ENCODE data around the gene PLD1.

PLD1 gene

GRCh38 chr3:171744158-171744741 is 66.0 kb downstream of the PLD1 start:
- DNase-seq: no peak

- DNase-seq: no peak
Observed at GRCh38 chr3:171743327-171744157, 66.7 kb downstream of the PLD1 start.

DNA sequence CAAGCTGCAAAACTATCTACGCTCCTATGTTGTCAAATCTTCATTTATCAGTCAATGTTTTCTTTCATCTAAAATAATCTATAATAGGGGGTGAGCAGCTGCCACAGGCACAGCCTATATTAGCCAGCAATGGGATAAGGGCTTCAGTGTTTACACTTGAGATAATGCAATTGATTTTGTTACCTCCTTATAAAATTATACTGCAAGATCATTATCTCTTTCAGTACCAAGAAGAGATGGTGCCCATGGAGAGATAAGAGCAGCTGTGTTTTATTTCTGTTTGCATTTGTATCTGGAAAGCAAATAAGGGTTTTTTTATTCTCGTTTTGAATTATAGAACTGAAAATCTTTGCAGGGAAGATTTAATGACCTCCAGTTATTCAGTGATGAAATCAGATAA is 68.9 kb downstream of the PLD1 start:
- no peak for DNase-seq

DNA sequence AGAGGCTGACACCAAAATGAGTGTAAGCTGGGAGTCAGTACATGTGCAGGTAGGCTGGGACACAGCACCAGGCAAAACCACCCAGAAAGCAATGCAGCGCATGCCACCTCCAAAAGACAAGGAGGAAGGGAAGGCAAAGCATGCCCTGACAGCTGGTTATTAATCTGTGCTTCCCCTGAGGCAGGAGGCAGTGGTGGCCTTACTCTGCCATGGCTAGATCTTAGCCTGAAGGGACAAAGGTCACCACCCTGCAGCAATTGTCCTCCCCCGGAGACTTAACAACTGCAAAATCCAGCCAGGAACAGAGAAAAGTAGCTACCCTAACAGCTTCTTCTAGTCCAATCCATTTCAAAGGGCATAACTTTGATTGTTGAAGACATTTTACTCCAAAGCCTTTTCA is 73.7 kb downstream of the PLD1 start:
- no peak for DNase-seq

DNA sequence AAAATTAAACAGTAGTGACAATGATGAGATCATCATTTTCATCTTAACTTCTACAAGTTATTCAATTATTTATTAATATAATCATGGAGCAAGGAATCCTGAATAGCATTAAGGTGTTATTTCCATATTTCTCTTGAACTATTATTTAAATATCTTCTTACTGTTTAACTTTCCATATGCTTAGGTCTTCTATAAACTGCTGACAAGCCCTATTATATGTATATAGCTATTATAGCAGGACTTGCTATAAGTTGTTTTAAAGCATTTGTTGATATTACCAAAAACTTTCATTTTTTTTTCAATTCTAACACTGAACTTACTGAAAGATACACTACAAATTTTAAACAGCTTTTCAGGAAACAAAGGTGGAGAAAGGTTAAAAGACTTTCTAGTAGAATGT is 76.7 kb downstream of the PLD1 start:
- no peak for DNase-seq

DNA sequence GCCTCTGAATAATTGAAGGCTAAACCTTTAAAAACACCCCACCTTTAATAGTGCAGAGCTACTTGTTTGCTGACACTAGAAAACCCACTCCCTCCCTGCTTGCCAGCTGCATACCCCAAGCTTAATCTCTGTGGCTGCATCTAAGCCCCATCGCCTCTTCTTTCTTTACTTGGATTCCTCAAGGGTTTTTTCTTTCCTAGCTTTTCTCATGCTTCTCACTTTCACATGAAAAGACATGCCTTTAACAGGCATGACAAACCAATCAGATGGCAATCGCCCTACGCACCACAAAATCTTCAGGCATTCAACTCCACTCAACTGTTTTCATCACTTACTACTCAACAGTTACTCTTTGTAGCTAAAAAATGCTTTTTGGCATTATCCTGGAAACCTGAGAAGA is 77.5 kb downstream of the PLD1 start:
- no peak for DNase-seq

DNA sequence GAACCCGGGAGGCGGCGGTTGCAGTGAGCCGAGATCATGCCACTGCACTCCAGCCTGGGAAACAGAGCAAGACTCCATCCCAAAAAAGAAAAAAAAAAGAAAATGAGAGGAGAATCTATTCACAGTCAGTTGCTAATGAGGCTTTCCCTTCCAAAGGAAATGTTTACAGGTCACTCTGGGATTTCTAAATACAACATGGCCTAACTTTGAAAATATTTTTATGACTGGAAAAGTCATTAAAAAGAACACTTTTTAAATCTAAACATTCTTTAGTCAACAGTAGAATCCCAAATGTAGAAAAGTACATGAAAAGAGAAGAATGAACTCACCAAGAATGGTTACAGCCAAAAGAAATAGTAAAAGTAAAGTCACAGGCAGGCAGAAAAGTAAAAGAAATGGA is 78.6 kb downstream of the PLD1 start:
- DNase-seq: no peak

GRCh38 chr3:171729452-171730334 is 80.6 kb downstream of the PLD1 start:
- DNase-seq: no peak

DNA sequence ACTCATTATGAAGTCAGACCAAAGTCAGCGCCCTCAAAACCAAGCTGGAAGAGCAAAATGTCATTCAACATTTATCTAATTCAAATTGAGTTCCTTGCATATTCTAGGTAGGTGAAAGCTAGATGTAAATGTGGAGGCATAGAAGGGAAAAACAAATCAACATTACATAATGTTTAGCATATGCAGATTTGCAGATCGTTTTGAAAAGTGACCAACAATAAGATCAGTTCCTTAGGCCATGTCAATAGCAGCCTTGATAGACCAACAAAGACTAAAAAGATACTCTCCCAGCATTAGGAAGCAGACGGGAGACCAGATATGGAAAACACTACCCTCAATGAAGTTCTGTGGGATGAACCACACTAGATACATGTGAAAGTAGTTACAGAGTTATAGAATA is 83.0 kb downstream of the PLD1 start:
- DNase-seq: no peak

- no peak for DNase-seq
Observed at GRCh38 chr3:171718493-171719185, 91.6 kb downstream of the PLD1 start.

- no peak for DNase-seq
Observed at GRCh38 chr3:171715155-171715554, 95.1 kb downstream of the PLD1 start.

- no peak for DNase-seq
Observed at GRCh38 chr3:171712171-171712938, 97.9 kb downstream of the PLD1 start.

DNA sequence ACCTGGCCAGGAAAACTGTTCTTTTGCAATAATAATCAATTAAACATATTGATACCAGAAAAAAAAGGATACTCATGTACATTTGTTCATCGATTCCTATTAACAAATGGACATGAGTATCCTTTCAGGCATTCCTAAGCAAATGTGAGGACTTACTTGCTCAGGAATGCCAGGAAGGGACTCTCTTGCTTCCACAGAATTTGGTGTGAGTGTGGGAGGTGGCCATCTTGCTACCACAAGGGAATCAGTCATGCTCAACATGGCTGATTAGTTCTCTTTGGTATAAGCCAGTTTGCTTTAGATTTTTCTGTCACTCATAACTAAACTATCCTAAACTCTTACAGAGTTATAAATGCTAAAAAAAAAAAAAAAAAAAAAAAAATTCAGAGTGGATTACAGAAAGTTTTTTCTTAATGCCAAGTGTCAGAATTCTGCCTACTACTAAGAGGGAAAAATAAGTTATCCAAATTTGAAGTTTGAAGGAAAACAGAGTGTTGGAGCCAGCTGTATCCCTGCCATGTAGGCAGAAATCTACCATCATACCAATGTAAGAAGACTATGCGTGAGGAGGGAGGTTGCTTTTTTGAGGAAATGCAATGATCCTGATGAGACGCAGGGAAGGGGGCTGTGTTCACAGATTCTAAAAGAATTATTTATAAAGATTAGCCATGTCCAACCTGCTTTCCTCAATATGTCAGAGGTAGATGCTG is 98.7 kb downstream of the PLD1 start:
- DNase-seq: no peak

- no peak for DNase-seq
Observed at GRCh38 chr3:171710359-171710758, 99.9 kb downstream of the PLD1 start.

- no peak for DNase-seq
Observed at GRCh38 chr3:171704814-171705213, 105.5 kb downstream of the PLD1 start.

GRCh38 chr3:171704002-171704401 is 106.3 kb downstream of the PLD1 start:
- no peak for DNase-seq

DNA sequence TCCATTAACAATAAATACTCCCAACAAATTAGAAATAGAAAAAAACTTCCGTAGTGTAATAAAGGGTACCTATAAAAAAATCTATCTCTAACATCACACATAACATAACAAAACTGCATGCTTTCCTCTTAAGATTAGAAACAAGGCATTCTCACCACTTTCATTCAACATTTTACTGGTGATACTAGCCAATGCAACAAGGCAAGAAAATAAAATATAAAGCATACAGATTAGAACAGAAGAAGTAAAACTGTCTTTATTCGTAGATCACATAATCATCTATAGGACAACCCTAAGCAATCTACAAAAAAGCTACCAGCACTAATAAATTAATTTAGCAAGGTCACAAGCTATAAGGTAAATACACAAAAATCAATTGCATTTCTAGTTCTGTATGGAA is 107.1 kb downstream of the PLD1 start:
- DNase-seq: no peak

- no peak for DNase-seq
Observed at GRCh38 chr3:171700653-171701052, 109.6 kb downstream of the PLD1 start.

DNA sequence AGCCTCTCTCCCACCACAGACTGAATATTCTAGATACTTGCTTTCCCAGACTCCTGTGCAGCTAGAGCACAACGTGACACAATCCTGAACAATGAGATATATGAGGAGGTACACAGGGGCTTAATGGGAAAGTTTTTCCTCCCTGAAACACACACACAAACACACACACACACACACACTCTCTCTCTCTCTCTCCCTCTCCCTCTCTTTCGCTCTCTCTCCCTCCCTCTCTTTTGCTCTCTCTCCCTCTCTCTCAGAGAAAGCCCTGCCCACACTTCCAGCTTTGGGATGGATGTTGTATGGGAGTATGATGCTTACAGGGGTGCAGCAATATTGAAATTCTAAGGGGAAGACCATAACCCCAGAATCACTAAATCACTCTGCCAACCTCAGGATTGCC is 110.1 kb downstream of the PLD1 start:
- DNase-seq: no peak

GRCh38 chr3:171699601-171700000 is 110.7 kb downstream of the PLD1 start:
- no peak for DNase-seq

- DNase-seq: no peak
Observed at GRCh38 chr3:171696805-171697204, 113.5 kb downstream of the PLD1 start.

GRCh38 chr3:171695426-171695825 is 114.9 kb downstream of the PLD1 start:
- no peak for DNase-seq
